SK-N-SH treated with all-trans-retinoic acid at 6 μM for 48 hours (cell line): ENCODE results near the gene URM1.

ENCODE experiments used
- ATAC-seq: fragments of 200-7000 bp; cut with Tn5 transposase; 3 replicates; pipeline ENCODE4 v1.9.1; 2020; ENCODE audit warnings: mild to moderate bottlenecking, moderate library complexity
- ARNTL ChIP-seq: fragments of 450-650 bp; formaldehyde crosslinking; IDR thresholded peaks from 2 replicates; pipeline ENCODE4 v1.5.0; 2020; ENCODE audit warnings: low read depth, mild to moderate bottlenecking, moderate library complexity, borderline replicate concordance
- BACH2 ChIP-seq: fragments of 250-450 bp; sonication (Bioruptor Pico); IDR thresholded peaks from 2 replicates; pipeline ENCODE4 v1.9.0; 2021; ENCODE audit warnings: mild to moderate bottlenecking, borderline replicate concordance
- CSDC2 ChIP-seq: fragments of 250-450 bp; sonication (Bioruptor Pico); IDR thresholded peaks from 2 replicates; pipeline ENCODE4 v1.5.0; 2020; ENCODE audit warnings: mild to moderate bottlenecking, moderate library complexity
- ESRRG ChIP-seq: fragments of 250-450 bp; sonication (Bioruptor Pico); IDR thresholded peaks from 2 replicates; pipeline ENCODE4 v1.6.1; 2021; ENCODE audit warnings: mild to moderate bottlenecking
- GLIS3 ChIP-seq: fragments of 250-450 bp; sonication (Bioruptor Pico); IDR thresholded peaks from 2 replicates; pipeline ENCODE4 v1.5.0; 2020; ENCODE audit warnings: mild to moderate bottlenecking, moderate library complexity
- ISL1 ChIP-seq: fragments of 250-450 bp; sonication (Bioruptor Pico); IDR thresholded peaks from 2 replicates; pipeline ENCODE4 v2.1.2; 2022; ENCODE audit warnings: mild to moderate bottlenecking, moderate library complexity
- OSR1 ChIP-seq: fragments of 250-450 bp; sonication (Bioruptor Pico); IDR thresholded peaks from 2 replicates; pipeline ENCODE4 v1.8.0; 2022; ENCODE audit warnings: moderate library complexity, mild to moderate bottlenecking, inconsistent platforms
- PPARA ChIP-seq: fragments of 250-450 bp; sonication (Bioruptor Pico); IDR thresholded peaks from 2 replicates; pipeline ENCODE4 v1.5.0; 2020; ENCODE audit warnings: mild to moderate bottlenecking, borderline replicate concordance
- RARB ChIP-seq: fragments of 250-450 bp; sonication (Bioruptor Pico); IDR thresholded peaks from 2 replicates; pipeline ENCODE4 v1.8.0; 2021; ENCODE audit warnings: mild to moderate bottlenecking, moderate library complexity
- SNAI2 ChIP-seq: fragments of 250-450 bp; sonication (Bioruptor Pico); IDR thresholded peaks from 2 replicates; pipeline ENCODE4 v1.5.0; 2020; ENCODE audit warnings: mild to moderate bottlenecking, moderate library complexity
- TCF4 ChIP-seq: fragments of 250-450 bp; sonication (Bioruptor Pico); IDR thresholded peaks from 2 replicates; pipeline ENCODE4 v1.8.0; 2021; ENCODE audit warnings: mild to moderate bottlenecking, moderate library complexity, borderline replicate concordance
- TOX ChIP-seq: fragments of 250-450 bp; sonication (Bioruptor Pico); IDR thresholded peaks from 2 replicates; pipeline ENCODE4 v1.8.0; 2021; ENCODE audit warnings: mild to moderate bottlenecking, moderate library complexity, borderline replicate concordance
- ZC3H10 ChIP-seq: fragments of 250-450 bp; sonication (Bioruptor Pico); IDR thresholded peaks from 2 replicates; pipeline ENCODE4 v1.5.1; 2021; ENCODE audit warnings: mild to moderate bottlenecking, moderate library complexity
- ZFP3 ChIP-seq: fragments of 250-450 bp; sonication (Bioruptor Pico); IDR thresholded peaks from 2 replicates; pipeline ENCODE4 v1.5.0; 2020; ENCODE audit warnings: mild to moderate bottlenecking, moderate library complexity
- ZFP30 ChIP-seq: fragments of 450-650 bp; formaldehyde crosslinking; IDR thresholded peaks from 2 replicates; pipeline ENCODE4 v1.5.0; 2022; ENCODE audit warnings: mild to moderate bottlenecking, moderate library complexity
- ZNF565 ChIP-seq: fragments of 450-650 bp; formaldehyde crosslinking; conservative IDR thresholded peaks from 2 replicates; pipeline ENCODE4 v1.5.0; 2020; ENCODE audit warnings: low read depth, mild to moderate bottlenecking, moderate library complexity
- ZNF8 ChIP-seq: fragments of 450-650 bp; formaldehyde crosslinking; IDR thresholded peaks from 2 replicates; pipeline ENCODE4 v1.5.0; 2020; ENCODE audit warnings: mild to moderate bottlenecking, moderate library complexity
- TF ChIP-seq, protein P1 (sequence below): fragments of 250-450 bp; sonication (Bioruptor Pico); IDR thresholded peaks from 2 replicates; pipeline ENCODE4 v1.5.1; 2021; ENCODE audit warnings: mild to moderate bottlenecking, moderate library complexity
- TF ChIP-seq, protein P2 (sequence below): fragments of 250-450 bp; sonication (Bioruptor Pico); IDR thresholded peaks from 2 replicates; pipeline ENCODE4 v1.5.1; 2020; ENCODE audit warnings: low read depth, mild to moderate bottlenecking, moderate library complexity
- TF ChIP-seq, protein P3 (sequence below): fragments of 250-450 bp; sonication (Bioruptor Pico); IDR thresholded peaks from 2 replicates; pipeline ENCODE4 v1.8.0; 2021; ENCODE audit warnings: low read depth, mild to moderate bottlenecking, moderate library complexity, borderline replicate concordance
- TF ChIP-seq, protein P4 (sequence below): fragments of 250-450 bp; sonication (Bioruptor Pico); IDR thresholded peaks from 2 replicates; pipeline ENCODE4 v1.8.0; 2020; ENCODE audit warnings: mild to moderate bottlenecking, moderate library complexity, borderline replicate concordance
- TF ChIP-seq, protein P5 (sequence below): fragments of 250-450 bp; sonication (Bioruptor Pico); IDR thresholded peaks from 2 replicates; pipeline ENCODE4 v1.5.0; 2020; ENCODE audit warnings: mild to moderate bottlenecking, moderate library complexity

The URM1 gene

DNA sequence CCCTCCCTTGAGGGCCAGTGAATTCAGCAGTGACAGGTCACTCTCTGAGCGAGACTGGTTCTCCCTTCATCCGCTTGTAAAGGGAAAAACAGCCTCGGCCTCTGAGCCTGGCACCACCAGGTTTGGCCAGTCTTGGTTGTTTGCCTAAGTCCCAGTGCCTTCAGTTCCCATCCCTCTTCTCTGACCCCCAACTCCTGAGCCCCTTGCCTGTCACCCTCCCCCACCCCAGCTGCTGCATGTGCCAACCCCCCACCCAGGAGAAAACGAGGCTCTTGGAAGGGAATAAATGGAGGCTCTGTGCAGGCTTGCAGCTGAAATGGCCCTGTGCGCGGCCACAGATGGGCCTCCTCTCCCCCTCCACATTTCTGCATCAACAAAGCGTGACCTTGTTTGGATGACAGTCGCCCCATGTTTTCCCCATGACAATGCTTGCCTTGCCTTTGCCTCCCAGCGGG is 3.1 kb downstream of the URM1 start:
- no peak for ATAC-seq
- no peak for TF ChIP-seq TCF4
- no peak for TF ChIP-seq ZFP3
- no peak for TF ChIP-seq ZNF8 (CRISPR knock-in tag)
- no peak for TF ChIP-seq ARNTL
- no peak for TF ChIP-seq SNAI2 (CRISPR knock-in tag)
- TF ChIP-seq RARB (CRISPR knock-in tag): no peak
- no peak for TF ChIP-seq GLIS3 (CRISPR knock-in tag)
- TF ChIP-seq ZC3H10 (CRISPR knock-in tag): no peak
- TF ChIP-seq ZNF565: no peak
- TF ChIP-seq CSDC2: no peak
- TF ChIP-seq, protein P1, sequence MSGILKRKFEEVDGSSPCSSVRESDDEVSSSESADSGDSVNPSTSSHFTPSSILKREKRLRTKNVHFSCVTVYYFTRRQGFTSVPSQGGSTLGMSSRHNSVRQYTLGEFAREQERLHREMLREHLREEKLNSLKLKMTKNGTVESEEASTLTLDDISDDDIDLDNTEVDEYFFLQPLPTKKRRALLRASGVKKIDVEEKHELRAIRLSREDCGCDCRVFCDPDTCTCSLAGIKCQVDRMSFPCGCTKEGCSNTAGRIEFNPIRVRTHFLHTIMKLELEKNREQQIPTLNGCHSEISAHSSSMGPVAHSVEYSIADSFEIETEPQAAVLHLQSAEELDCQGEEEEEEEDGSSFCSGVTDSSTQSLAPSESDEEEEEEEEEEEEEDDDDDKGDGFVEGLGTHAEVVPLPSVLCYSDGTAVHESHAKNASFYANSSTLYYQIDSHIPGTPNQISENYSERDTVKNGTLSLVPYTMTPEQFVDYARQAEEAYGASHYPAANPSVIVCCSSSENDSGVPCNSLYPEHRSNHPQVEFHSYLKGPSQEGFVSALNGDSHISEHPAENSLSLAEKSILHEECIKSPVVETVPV (CRISPR knock-in tag): no peak
- no peak for TF ChIP-seq ESRRG (CRISPR knock-in tag)

DNA sequence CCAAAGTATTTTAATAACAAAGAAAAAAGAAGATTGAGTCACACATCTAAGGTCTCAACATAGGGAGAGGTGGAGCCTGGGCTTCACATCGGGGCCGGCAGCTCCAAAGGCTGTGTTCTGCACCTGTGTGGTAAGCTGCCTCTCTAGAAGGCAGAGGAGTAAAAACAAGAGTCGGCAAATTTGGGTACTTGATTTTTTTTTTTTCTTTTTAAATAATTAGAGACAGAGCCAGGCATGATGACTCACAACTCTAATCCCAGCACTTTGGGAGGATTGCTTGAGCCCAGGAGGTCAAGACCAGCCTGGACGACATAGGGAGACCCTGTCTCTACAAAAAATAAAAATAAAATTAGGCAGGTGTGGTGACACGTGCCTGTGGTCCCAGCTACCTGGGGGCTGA is 4.7 kb downstream of the URM1 start:
- no peak for ATAC-seq
- TF ChIP-seq, protein P2, sequence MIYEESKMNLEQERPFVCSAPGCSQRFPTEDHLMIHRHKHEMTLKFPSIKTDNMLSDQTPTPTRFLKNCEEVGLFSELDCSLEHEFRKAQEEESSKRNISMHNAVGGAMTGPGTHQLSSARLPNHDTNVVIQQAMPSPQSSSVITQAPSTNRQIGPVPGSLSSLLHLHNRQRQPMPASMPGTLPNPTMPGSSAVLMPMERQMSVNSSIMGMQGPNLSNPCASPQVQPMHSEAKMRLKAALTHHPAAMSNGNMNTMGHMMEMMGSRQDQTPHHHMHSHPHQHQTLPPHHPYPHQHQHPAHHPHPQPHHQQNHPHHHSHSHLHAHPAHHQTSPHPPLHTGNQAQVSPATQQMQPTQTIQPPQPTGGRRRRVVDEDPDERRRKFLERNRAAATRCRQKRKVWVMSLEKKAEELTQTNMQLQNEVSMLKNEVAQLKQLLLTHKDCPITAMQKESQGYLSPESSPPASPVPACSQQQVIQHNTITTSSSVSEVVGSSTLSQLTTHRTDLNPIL (CRISPR knock-in tag): no peak
- no peak for TF ChIP-seq ARNTL
- TF ChIP-seq, protein P3, sequence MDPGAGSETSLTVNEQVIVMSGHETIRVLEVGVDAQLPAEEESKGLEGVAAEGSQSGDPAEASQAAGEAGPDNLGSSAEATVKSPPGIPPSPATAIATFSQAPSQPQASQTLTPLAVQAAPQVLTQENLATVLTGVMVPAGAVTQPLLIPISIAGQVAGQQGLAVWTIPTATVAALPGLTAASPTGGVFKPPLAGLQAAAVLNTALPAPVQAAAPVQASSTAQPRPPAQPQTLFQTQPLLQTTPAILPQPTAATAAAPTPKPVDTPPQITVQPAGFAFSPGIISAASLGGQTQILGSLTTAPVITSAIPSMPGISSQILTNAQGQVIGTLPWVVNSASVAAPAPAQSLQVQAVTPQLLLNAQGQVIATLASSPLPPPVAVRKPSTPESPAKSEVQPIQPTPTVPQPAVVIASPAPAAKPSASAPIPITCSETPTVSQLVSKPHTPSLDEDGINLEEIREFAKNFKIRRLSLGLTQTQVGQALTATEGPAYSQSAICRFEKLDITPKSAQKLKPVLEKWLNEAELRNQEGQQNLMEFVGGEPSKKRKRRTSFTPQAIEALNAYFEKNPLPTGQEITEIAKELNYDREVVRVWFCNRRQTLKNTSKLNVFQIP (CRISPR knock-in tag): no peak
- no peak for TF ChIP-seq ZC3H10 (CRISPR knock-in tag)
- no peak for TF ChIP-seq ESRRG (CRISPR knock-in tag)
- no peak for TF ChIP-seq ZFP30 (CRISPR knock-in tag)
- TF ChIP-seq, protein P1 (CRISPR knock-in tag): no peak
- TF ChIP-seq, protein P4, sequence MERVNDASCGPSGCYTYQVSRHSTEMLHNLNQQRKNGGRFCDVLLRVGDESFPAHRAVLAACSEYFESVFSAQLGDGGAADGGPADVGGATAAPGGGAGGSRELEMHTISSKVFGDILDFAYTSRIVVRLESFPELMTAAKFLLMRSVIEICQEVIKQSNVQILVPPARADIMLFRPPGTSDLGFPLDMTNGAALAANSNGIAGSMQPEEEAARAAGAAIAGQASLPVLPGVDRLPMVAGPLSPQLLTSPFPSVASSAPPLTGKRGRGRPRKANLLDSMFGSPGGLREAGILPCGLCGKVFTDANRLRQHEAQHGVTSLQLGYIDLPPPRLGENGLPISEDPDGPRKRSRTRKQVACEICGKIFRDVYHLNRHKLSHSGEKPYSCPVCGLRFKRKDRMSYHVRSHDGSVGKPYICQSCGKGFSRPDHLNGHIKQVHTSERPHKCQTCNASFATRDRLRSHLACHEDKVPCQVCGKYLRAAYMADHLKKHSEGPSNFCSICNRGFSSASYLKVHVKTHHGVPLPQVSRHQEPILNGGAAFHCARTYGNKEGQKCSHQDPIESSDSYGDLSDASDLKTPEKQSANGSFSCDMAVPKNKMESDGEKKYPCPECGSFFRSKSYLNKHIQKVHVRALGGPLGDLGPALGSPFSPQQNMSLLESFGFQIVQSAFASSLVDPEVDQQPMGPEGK: no peak
- TF ChIP-seq CSDC2: no peak
- TF ChIP-seq ZNF8 (CRISPR knock-in tag): no peak
- TF ChIP-seq, protein P5, sequence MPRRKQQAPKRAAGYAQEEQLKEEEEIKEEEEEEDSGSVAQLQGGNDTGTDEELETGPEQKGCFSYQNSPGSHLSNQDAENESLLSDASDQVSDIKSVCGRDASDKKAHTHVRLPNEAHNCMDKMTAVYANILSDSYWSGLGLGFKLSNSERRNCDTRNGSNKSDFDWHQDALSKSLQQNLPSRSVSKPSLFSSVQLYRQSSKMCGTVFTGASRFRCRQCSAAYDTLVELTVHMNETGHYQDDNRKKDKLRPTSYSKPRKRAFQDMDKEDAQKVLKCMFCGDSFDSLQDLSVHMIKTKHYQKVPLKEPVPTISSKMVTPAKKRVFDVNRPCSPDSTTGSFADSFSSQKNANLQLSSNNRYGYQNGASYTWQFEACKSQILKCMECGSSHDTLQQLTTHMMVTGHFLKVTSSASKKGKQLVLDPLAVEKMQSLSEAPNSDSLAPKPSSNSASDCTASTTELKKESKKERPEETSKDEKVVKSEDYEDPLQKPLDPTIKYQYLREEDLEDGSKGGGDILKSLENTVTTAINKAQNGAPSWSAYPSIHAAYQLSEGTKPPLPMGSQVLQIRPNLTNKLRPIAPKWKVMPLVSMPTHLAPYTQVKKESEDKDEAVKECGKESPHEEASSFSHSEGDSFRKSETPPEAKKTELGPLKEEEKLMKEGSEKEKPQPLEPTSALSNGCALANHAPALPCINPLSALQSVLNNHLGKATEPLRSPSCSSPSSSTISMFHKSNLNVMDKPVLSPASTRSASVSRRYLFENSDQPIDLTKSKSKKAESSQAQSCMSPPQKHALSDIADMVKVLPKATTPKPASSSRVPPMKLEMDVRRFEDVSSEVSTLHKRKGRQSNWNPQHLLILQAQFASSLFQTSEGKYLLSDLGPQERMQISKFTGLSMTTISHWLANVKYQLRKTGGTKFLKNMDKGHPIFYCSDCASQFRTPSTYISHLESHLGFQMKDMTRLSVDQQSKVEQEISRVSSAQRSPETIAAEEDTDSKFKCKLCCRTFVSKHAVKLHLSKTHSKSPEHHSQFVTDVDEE (CRISPR knock-in tag): no peak
- TF ChIP-seq ISL1 (CRISPR knock-in tag): no peak
- no peak for TF ChIP-seq ZFP3
- no peak for TF ChIP-seq TOX (CRISPR knock-in tag)
- TF ChIP-seq TCF4: no peak
- no peak for TF ChIP-seq ZNF565
- no peak for TF ChIP-seq SNAI2 (CRISPR knock-in tag)
- TF ChIP-seq RARB (CRISPR knock-in tag): no peak
- no peak for TF ChIP-seq PPARA (CRISPR knock-in tag)
- no peak for TF ChIP-seq BACH2

DNA sequence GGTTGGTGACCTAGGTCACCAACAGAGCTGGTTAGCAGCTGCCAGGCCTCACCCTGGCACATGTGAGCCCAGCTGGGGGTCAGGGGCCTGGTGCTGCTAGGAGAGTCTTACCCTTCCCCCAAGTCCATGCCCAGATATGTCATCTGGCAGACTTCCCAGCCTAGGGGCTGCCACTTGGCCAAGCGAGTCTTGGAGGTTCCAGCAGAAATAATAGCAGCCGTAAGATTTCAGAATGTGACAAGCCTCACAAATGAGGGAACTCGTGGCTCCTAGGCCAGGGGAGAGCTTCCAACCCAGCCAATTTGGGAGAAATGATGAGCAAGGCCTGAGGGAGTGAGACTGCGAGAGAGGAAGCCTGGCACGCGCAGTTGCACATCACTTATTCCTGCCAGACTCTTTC is 11.1 kb downstream of the URM1 start:
- ATAC-seq: no peak
- TF ChIP-seq ISL1 (CRISPR knock-in tag) (no peak), GLIS3 (CRISPR knock-in tag) (no peak), ZNF565 (no peak), OSR1 (CRISPR knock-in tag) (no peak), CSDC2 (no peak), ARNTL (no peak), TOX (CRISPR knock-in tag) (no peak), BACH2 (no peak), SNAI2 (CRISPR knock-in tag) (no peak), ESRRG (CRISPR knock-in tag) (no peak), RARB (CRISPR knock-in tag) (no peak), ZFP30 (CRISPR knock-in tag) (no peak)
- TF ChIP-seq, protein P1 (CRISPR knock-in tag): no peak
- TF ChIP-seq, protein P4: no peak
